Activated B cell treated with CpG ODN at 0.5 μM for 24 hours (primary cell): ENCODE data around the gene PHLDB1. TPM values are rescaled to one million over a fixed set of nuclear protein-coding genes. Genes with fewer than 3 reads are reported as not detected.
"Not testable (repeated sequence)": the region's sequence is repeated elsewhere in the genome, so short reads cannot be mapped to it uniquely, and the experiment has no call there.

Experiments
- ATAC-seq: fragments of 200-7000 bp; cut with Tn5 transposase; one replicate; pipeline ENCODE4 v1.10.0; 2021; ENCODE audit warnings: low read depth, mild to moderate bottlenecking, moderate library complexity
- CTCF ChIA-PET: fragments of 350-600 bp; sonication (Branson Sonifier 250); formaldehyde crosslinking; loops from one replicate; lab custom pipeline; 2021; ENCODE audit warnings: antibody characterized with exemption; lab: Charles Lee
- POLR2A ChIA-PET: fragments of 350-600 bp; sonication (Branson Sonifier 250); formaldehyde crosslinking; loops from one replicate; lab custom pipeline; 2021; ENCODE audit warnings: antibody characterized with exemption; lab: Charles Lee
- DNase-seq: peaks from one replicate; pipeline ENCODE4 v3.0.0; 2022
- H3K27ac Mint-ChIP-seq: one replicate; pipeline ENCODE4 v1.8.0; 2020; ENCODE audit warnings: mixed read lengths
- H3K27me3 Mint-ChIP-seq: one replicate; pipeline ENCODE4 v1.8.0; 2021; ENCODE audit warnings: mixed read lengths
- H3K36me3 Mint-ChIP-seq: one replicate; pipeline ENCODE4 v1.8.0; 2021; ENCODE audit warnings: low read depth, mixed read lengths
- H3K4me1 Mint-ChIP-seq: one replicate; pipeline ENCODE4 v1.8.0; 2021; ENCODE audit warnings: mixed read lengths
- H3K4me3 Mint-ChIP-seq: one replicate; pipeline ENCODE4 v1.8.0; 2020; ENCODE audit warnings: mild to moderate bottlenecking, mixed read lengths
- H3K9me3 Mint-ChIP-seq: one replicate; pipeline ENCODE4 v1.8.0; 2020; ENCODE audit warnings: mixed read lengths
- intact Hi-C: fragments of 100-400 bp; cut with micrococcal nuclease; formaldehyde crosslinking; loops from one replicate; pipeline ENCODE4 v1.15.1; 2024
- total RNA-seq: library from RNA; stranded (reverse); gene quantifications from 2 replicates; pipeline ENCODE4 v1.2.3, GENCODE V29; 2022
- TF ChIP-seq, protein P1 (sequence below): fragments of 200-600 bp; IDR thresholded peaks from one replicate; pipeline ENCODE4 v1.8.0; 2022; ENCODE audit warnings: antibody characterized with exemption, mild to moderate bottlenecking

The PHLDB1 gene
- total RNA-seq, 1 donor from 2014 or later, result 2.6 TPM

DNA sequence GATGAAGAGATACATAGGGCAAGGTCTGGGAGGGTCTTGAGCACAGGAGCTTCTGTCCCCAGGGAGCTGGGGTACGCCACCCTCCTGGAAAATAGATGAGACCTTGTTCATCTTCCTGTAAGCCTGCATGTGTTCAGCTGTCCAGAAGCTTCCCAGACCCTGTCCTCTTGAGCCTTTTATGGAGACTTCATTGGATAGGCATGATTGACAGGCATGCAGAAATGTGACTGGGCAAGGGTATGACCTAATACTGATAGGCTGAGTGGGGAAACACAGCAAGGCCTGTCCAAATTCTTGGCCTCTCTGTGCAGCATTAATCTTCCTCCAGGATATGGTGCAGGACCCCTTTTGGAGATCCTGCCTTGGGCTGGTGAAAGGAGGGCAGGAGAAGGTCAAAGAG lies 19.5 kb upstream of the PHLDB1 start:
- ATAC-seq, result no peak
- no peak for DNase-seq
- Mint-ChIP-seq H3K27me3 (no peaks in the 10 kb centered on the region), H3K4me3 (no peak overlapping the region), H3K9me3 (no peaks in the 10 kb centered on the region), H3K36me3 (peaks cover 89% of the 10 kb centered on the region), H3K4me1 (no peaks in the 10 kb centered on the region), H3K27ac (no peak overlapping the region)
- TF ChIP-seq, protein P1, sequence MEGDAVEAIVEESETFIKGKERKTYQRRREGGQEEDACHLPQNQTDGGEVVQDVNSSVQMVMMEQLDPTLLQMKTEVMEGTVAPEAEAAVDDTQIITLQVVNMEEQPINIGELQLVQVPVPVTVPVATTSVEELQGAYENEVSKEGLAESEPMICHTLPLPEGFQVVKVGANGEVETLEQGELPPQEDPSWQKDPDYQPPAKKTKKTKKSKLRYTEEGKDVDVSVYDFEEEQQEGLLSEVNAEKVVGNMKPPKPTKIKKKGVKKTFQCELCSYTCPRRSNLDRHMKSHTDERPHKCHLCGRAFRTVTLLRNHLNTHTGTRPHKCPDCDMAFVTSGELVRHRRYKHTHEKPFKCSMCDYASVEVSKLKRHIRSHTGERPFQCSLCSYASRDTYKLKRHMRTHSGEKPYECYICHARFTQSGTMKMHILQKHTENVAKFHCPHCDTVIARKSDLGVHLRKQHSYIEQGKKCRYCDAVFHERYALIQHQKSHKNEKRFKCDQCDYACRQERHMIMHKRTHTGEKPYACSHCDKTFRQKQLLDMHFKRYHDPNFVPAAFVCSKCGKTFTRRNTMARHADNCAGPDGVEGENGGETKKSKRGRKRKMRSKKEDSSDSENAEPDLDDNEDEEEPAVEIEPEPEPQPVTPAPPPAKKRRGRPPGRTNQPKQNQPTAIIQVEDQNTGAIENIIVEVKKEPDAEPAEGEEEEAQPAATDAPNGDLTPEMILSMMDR, result no peak
- ChIA-PET CTCF (no interaction called here), POLR2A (no interaction called here)
- intact Hi-C loops, result no loop called here

DNA sequence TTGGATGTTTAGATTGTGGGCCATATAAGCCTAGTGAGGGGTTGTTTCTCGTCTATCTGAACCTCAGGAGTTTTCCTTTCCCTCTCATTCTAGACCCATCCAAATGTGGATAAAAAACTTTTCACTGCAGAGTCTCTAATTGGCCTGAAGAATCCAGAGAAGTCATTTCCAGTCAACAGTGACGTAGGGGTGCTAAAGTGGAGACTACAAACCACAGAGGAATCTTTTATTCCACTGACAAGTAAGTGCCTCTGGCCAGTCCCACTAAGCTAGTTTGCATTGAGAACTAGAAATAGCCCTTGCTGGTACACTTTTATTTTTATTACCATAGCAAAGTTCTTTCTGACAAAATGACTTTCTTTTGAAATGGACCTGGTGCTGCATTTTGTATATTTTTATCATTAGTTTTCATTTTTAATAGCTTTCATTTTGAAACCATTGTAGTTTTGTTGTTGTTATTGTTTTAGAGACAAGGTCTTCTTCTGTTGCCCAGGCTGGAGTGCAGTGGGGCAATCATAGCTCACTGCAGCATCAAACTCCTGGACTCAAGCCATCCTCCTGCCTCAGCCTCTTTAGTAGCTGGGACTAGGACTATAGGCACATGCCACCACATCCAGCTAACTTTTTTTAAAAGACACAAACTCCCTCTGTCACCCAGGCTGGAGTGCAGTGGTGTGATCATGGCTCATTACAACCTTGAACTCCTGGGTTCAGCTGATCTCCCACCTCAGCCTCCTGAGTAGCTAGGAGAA lies 14.6 kb upstream of the PHLDB1 start:
- Mint-ChIP-seq H3K4me3 (no peak overlapping the region), H3K4me1 (peaks cover 3% of the 10 kb centered on the region), H3K36me3 (peaks cover 84% of the 10 kb centered on the region), H3K27me3 (no peaks in the 10 kb centered on the region), H3K9me3 (no peaks in the 10 kb centered on the region), H3K27ac (no peak overlapping the region)
- intact Hi-C loops, result no loop called here
- ATAC-seq (no peak), DNase-seq (no peak)
- TF ChIP-seq, protein P1, result no peak
- ChIA-PET POLR2A (no interaction called here), CTCF (no interaction called here)

GRCh38 chr11:118594984-118595383 lies 12.4 kb upstream of the PHLDB1 start:
- not testable (repeated sequence) for DNase-seq, H3K4me1 Mint-ChIP-seq, H3K27ac Mint-ChIP-seq, ATAC-seq, H3K4me3 Mint-ChIP-seq, H3K27me3 Mint-ChIP-seq, H3K9me3 Mint-ChIP-seq
- ChIA-PET CTCF (interaction anchor here (1.3 to 2.1 kb wide), 3 partner anchors 13 to 64 kb away, joined by 4 to 12 read pairs (median 6); no protein-coding TSS in a partner anchor), POLR2A (interaction anchor here (0.6 kb wide), 1 partner anchor 14 kb away, joined by 4 read pairs; no protein-coding TSS in a partner anchor)
- intact Hi-C loops, result loop anchor here (1.0 kb wide), 2 partner anchors 16 to 64 kb away; no protein-coding TSS in a partner anchor
- H3K36me3 Mint-ChIP-seq, result peaks cover 81% of the 10 kb centered on the region

DNA sequence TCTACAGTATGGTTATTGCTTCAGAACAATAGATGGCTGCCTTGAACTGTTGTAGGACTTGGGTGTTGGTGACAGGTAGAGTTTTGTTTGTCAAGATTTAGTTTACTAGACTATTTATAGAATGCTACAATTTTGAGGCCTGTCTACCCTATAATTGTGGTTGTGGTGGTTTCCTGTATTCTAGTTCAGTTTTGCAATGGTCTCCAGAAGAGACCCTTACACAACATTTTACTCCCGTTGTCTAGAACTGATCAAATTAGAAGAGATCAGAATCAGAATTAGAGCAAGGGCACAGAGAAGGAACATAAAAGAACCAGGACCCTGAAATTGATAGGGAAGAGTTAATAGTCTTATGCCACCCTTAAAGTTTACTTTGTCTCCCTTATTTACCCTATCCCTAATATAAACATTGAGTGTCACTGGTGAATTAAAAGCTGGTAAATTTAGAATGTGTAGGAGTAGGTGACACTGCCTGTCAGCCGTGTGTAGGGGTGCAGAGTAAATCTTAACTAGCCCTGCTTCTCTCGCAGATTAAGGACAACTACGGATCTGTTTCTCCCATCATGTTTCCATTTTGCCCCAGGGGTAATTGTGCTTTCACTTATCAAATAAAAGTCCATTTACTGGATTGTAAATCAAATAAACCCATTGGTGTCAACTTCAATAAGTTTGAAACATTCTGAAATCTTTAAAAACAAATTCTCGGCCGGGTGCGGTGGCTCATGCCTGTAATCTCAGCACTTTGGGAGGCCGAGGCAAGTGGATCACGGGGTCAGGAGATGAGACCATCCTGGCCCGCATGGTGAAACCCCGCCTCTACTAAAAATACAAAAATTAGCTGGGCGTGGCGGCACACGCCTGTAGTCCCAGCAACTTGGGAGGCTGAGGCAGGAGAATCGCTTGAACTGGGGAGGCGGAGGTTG lies 10.9 kb upstream of the PHLDB1 start:
- ChIA-PET CTCF (interaction anchor here (1.3 kb wide), 1 partner anchor 9 kb away, joined by 3 read pairs; no protein-coding TSS in a partner anchor), POLR2A (no interaction called here)
- ATAC-seq (no peak), DNase-seq (no peak)
- intact Hi-C loops, result no loop called here
- peaks cover 78% of the 10 kb centered on the region for H3K36me3 Mint-ChIP-seq
- no peaks in the 10 kb centered on the region for H3K27me3 Mint-ChIP-seq
- H3K4me1 Mint-ChIP-seq, result peaks cover 3% of the 10 kb centered on the region
- H3K4me3 Mint-ChIP-seq, result no peak overlapping the region
- no peaks in the 10 kb centered on the region for H3K9me3 Mint-ChIP-seq
- H3K27ac Mint-ChIP-seq, result no peak overlapping the region
- TF ChIP-seq, protein P1, result no peak

DNA sequence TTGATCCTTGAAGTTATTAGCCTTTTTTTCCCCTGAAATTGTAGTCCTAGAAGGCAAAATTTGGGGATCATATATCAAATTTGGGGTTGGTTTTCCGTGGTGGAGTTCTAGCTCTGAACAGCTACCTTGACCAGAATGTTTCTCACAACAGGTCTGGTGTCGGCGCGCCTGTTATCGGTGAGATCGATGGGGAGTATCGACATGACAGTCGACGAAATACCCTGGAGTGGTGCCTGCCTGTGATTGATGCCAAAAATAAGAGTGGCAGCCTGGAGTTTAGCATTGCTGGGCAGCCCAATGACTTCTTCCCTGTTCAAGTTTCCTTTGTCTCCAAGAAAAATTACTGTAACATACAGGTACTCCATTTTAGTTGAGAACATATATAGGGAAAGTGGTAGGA lies 9.9 kb upstream of the PHLDB1 start:
- ATAC-seq, result no peak
- Mint-ChIP-seq H3K27me3 (no peaks in the 10 kb centered on the region), H3K4me1 (peaks cover 3% of the 10 kb centered on the region), H3K4me3 (no peak overlapping the region), H3K9me3 (no peaks in the 10 kb centered on the region), H3K27ac (no peak overlapping the region), H3K36me3 (peaks cover 82% of the 10 kb centered on the region)
- TF ChIP-seq, protein P1, result no peak
- CTCF ChIA-PET, result no interaction called here
- intact Hi-C loops, result no loop called here
- POLR2A ChIA-PET, result no interaction called here
- no peak for DNase-seq
